Panc1 (cell line): ENCODE data around the gene CELA1.

ENCODE experiments used
- POLR2AphosphoS5 ChIP-seq: IDR thresholded peaks from 2 replicates; pipeline ENCODE4 v1.6.1; 2012; ENCODE audit warnings: mild to moderate bottlenecking, low read depth, low read length, moderate library complexity
- TF ChIP-seq, protein P1 (sequence below): fragments of 450-650 bp; IDR thresholded peaks from 2 replicates; pipeline ENCODE4 v1.5.1; 2017; ENCODE audit warnings: mild to moderate bottlenecking

DNA sequence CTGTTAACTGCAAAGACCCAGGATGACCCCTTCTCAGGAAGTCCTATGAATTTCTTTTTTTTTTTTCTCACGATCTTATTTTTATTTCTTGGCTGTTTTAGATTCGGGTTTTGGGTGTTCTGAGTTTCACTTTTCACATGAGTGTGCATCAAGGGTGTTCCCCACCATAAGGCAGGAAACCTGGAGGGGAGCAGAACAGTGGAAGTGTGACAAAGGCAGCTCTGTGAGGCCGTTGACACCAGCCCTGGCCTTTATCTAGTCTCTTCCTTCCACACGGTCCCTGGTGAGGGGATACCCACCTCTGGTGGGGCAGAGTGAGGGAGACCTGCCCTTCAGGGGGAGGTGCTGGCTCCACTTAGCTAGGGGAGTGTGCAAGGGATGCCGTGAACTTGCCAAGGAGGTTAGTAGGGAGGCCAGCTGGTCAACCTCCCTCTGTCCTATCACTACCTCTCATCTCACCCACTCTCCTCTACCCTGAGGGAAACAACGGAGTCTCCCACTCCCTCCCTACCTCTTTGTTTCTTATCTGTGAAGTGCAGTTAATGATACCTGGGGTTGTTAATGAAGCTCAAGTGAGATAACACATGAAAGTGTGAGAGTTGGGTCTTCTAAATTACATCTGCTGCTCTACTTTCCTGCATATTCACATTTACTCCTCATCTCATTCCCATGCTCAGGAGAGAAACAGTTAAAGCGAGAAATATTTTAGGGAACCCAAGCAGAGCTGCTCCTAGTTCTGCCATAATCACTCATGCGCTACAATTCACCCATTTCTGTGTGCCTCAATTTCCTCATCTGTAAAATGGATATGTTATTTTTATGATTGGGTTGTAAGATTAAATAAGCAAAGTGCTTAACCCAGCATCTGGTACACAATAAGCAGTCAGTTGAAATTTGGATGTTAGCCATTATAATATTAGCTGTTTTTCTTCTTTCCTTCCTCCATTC lies 49.1 kb upstream of the CELA1 start:
- no peak for TF ChIP-seq POLR2AphosphoS5
- TF ChIP-seq, protein P1, sequence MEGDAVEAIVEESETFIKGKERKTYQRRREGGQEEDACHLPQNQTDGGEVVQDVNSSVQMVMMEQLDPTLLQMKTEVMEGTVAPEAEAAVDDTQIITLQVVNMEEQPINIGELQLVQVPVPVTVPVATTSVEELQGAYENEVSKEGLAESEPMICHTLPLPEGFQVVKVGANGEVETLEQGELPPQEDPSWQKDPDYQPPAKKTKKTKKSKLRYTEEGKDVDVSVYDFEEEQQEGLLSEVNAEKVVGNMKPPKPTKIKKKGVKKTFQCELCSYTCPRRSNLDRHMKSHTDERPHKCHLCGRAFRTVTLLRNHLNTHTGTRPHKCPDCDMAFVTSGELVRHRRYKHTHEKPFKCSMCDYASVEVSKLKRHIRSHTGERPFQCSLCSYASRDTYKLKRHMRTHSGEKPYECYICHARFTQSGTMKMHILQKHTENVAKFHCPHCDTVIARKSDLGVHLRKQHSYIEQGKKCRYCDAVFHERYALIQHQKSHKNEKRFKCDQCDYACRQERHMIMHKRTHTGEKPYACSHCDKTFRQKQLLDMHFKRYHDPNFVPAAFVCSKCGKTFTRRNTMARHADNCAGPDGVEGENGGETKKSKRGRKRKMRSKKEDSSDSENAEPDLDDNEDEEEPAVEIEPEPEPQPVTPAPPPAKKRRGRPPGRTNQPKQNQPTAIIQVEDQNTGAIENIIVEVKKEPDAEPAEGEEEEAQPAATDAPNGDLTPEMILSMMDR = no peak
